Endodermal cell (in vitro differentiated cells): ENCODE measurements around the gene TBC1D12. TPM values are rescaled to one million over a fixed set of nuclear protein-coding genes. Genes with fewer than 3 reads are reported as not detected.

Experiments
- DNase-seq: peaks from one replicate; pipeline ENCODE4 v3.0.0-alpha.2; 2017
- H3K27ac ChIP-seq: 2 replicates; pipeline ENCODE4 v1.5.1; 2013; ENCODE audit warnings: mild to moderate bottlenecking, low read depth, low read length, moderate library complexity
- H3K27me3 ChIP-seq: 2 replicates; pipeline ENCODE4 v1.6.1; 2013; ENCODE audit warnings: mild to moderate bottlenecking, low read length, moderate library complexity; ENCODE audit not compliant: insufficient read depth, control insufficient read depth, poor library complexity, severe bottlenecking
- H3K36me3 ChIP-seq: 2 replicates; pipeline ENCODE4 v1.7.0; 2013; ENCODE audit warnings: mild to moderate bottlenecking, low read length, moderate library complexity; ENCODE audit not compliant: control insufficient read depth, insufficient read depth
- H3K4me1 ChIP-seq: one replicate; pipeline ENCODE4 v1.7.0; 2013; ENCODE audit warnings: low read length; ENCODE audit not compliant: control insufficient read depth, insufficient read depth
- H3K4me3 ChIP-seq: 2 replicates; pipeline ENCODE4 v1.5.1; 2013; ENCODE audit warnings: mild to moderate bottlenecking, low read length, moderate library complexity
- H3K9ac ChIP-seq: 2 replicates; pipeline ENCODE4 v1.6.1; 2013; ENCODE audit warnings: mild to moderate bottlenecking, low read length, moderate library complexity; ENCODE audit not compliant: poor library complexity, severe bottlenecking; ENCODE audit errors: extremely low read depth
- H3K9me3 ChIP-seq: 2 replicates; pipeline ENCODE4 v1.6.1; 2013; ENCODE audit warnings: mild to moderate bottlenecking, low read length, moderate library complexity; ENCODE audit not compliant: control insufficient read depth
- H3K27ac Mint-ChIP-seq: 2 replicates; pipeline ENCODE4 v1.8.0; 2020; ENCODE audit warnings: mixed read lengths
- H3K27me3 Mint-ChIP-seq: 2 replicates; pipeline ENCODE4 v1.8.0; 2021; ENCODE audit warnings: mild to moderate bottlenecking, mixed read lengths; ENCODE audit not compliant: insufficient read depth
- H3K36me3 Mint-ChIP-seq: 2 replicates; pipeline ENCODE4 v1.8.0; 2020; ENCODE audit warnings: low read depth, mixed read lengths
- H3K4me1 Mint-ChIP-seq: 2 replicates; pipeline ENCODE4 v1.8.0; 2020; ENCODE audit warnings: mixed read lengths
- H3K4me3 Mint-ChIP-seq: 2 replicates; pipeline ENCODE4 v1.8.0; 2020; ENCODE audit warnings: mild to moderate bottlenecking, moderate library complexity, mixed read lengths
- H3K9me3 Mint-ChIP-seq: 2 replicates; pipeline ENCODE4 v1.8.0; 2020; ENCODE audit warnings: mild to moderate bottlenecking, mixed read lengths
- CTCF ChIP-seq: fragments of 200-600 bp; sonication (generic); conservative IDR thresholded peaks from 2 replicates; pipeline ENCODE4 v1.5.0; 2021; ENCODE audit warnings: antibody characterized with exemption, mild to moderate bottlenecking
- WGBS, 2 experiments: methylation state at CpG; one replicate each; pipeline versions ENCODE4 v1.1.5 to v1.1.7; 2013; ENCODE audit warnings: missing lambda C conversion rate in 2 of 2, mixed read lengths in 1 of 2; ENCODE audit not compliant: insufficient coverage in 1 of 2, insufficient read length in 1 of 2; 5-methylcytosine and 5-hydroxymethylcytosine counted together
- total RNA-seq, 2 donors: library from RNA; stranded (reverse); fragmentation: NEBNext Ultra II Directional in 1 of 2; extraction: Animal tissue kit (Norgen Biotek cat#: 25700) in 1 of 2; gene quantifications; 2 replicates in 1 of 2; 3 replicates in 1 of 2; pipeline ENCODE4 v1.2.1, GENCODE V29; 2021

Gene TBC1D12
- total RNA-seq, 2 donors from 2014 or later = 7.0 to 7.4 TPM

DNA sequence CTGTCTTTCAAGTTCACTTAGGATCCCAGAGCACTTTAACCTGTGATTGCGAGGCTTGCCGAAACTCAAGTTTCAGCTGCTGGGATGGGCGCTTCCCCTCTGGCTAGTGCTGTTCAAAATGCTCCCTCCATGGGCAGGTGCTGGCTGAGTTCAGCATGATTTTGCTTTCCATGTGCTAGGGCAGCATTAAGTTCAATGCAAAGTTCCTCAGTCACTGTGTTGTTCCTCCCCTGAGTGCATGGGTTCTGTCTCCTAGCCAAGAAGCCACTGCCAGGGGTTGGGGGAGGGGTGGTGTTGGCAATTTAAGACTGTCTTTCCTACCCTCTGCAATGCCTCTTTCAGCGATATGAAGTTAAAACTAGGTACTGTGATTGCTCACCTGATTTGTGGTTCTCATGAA, 86.8 kb downstream of the TBC1D12 start:
- Histone ChIP-seq H3K4me1 (no peaks in the 10 kb centered on the region), H3K36me3 (peaks cover 3% of the 10 kb centered on the region), H3K27ac (no peak overlapping the region), H3K9me3 (peaks cover 3% of the 10 kb centered on the region), H3K4me3 (no peak overlapping the region), H3K9ac (no peak overlapping the region), H3K27me3 (no peaks in the 10 kb centered on the region)
- Mint-ChIP-seq H3K4me3 (no peak overlapping the region), H3K4me1 (no peaks in the 10 kb centered on the region), H3K9me3 (peaks cover 7% of the 10 kb centered on the region), H3K27ac (no peak overlapping the region), H3K36me3 (peaks cover 4% of the 10 kb centered on the region), H3K27me3 (no peaks in the 10 kb centered on the region)
- 95 to 100% methylated on average over 3 to 4 of the region's 4 CpGs for WGBS, 2 experiments
- TF ChIP-seq CTCF = no peak
- DNase-seq = no peak

DNA sequence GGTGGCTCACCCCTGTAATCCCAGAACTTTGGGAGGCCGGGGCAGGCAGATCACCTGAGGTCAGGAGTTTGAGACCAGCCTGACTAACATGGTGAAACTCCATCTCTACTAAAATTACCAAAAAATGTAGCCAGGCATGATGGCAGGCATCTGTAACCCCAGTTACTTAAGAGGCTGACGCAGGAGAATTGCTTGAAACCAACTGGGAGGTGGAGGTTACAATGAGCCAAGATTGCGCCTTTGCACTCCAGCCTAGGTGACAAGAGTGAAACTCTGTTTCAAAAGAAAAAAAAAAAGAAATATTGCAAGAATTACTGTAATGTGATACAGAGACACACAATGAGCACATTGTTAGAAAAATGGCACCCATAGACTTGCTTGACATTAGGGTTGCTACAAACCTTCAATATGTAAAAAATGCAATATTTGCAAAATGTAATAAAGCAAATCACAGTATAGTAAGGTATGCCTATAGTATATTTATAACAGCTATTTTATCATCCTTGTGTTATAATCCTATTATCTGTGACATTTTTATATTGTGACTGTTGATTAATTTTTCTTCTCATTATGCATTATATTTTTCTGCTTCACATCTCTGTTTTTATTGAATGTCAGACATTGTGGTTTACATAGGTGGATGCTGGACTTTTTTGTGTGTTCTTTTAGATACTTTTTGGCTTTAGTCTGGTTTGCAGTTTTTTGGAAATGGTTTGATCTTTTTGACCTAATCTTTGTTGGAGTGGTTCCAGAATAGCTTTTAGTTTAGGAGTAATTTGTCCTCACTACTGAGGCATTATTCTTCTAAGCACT, 87.8 kb downstream of the TBC1D12 start:
- no peak overlapping the region for H3K4me3 ChIP-seq
- no peaks in the 10 kb centered on the region for H3K4me1 Mint-ChIP-seq
- no peak overlapping the region for H3K27ac Mint-ChIP-seq
- H3K27ac ChIP-seq = no peak overlapping the region
- H3K9ac ChIP-seq = no peak overlapping the region
- DNase-seq = no peak
- no peaks in the 10 kb centered on the region for H3K27me3 Mint-ChIP-seq
- H3K27me3 ChIP-seq = no peaks in the 10 kb centered on the region
- TF ChIP-seq CTCF = no peak
- no peaks in the 10 kb centered on the region for H3K36me3 ChIP-seq
- H3K4me1 ChIP-seq = no peaks in the 10 kb centered on the region
- H3K9me3 Mint-ChIP-seq = no peaks in the 10 kb centered on the region
- no peaks in the 10 kb centered on the region for H3K36me3 Mint-ChIP-seq
- H3K9me3 ChIP-seq = no peaks in the 10 kb centered on the region
- no peak overlapping the region for H3K4me3 Mint-ChIP-seq
- 96% methylated on average over 3 of the region's 3 CpGs; no CpG with 5 or more reads in 1 of the 2 experiments for WGBS, 2 experiments

DNA sequence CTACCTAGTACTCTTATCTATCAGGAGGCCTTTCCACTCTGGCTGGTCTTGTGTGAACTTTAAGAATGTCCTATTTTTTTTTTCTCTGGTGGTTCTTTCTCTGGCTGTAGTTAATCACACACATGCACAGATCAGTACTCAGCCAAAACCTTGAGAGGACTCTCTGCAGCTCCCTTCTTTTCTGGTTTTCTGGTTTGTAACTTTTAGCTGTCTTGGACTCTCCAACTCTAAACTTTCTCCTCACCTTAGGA, 88.4 kb downstream of the TBC1D12 start:
- Histone ChIP-seq H3K9ac (no peak overlapping the region), H3K4me3 (no peak overlapping the region), H3K4me1 (no peaks in the 10 kb centered on the region), H3K36me3 (no peaks in the 10 kb centered on the region), H3K9me3 (no peaks in the 10 kb centered on the region), H3K27me3 (no peaks in the 10 kb centered on the region), H3K27ac (no peak overlapping the region)
- Mint-ChIP-seq H3K27ac (no peak overlapping the region), H3K4me1 (no peaks in the 10 kb centered on the region), H3K9me3 (no peaks in the 10 kb centered on the region), H3K4me3 (no peak overlapping the region), H3K36me3 (no peaks in the 10 kb centered on the region), H3K27me3 (no peaks in the 10 kb centered on the region)
- no peak for DNase-seq
- no peak for TF ChIP-seq CTCF
